HG02884 (cell line): ENCODE results near the gene ANAPC4.
A peak's percentile ranks its signal among the peaks of the same experiment; 100 is the strongest.

Experiments used
- ATAC-seq: cut with Tn5 transposase; IDR thresholded peaks from one replicate; pipeline ENCODE4 v1.9.1; 2021; ENCODE audit warnings: mild to moderate bottlenecking, moderate library complexity; ENCODE audit not compliant: unreplicated experiment

ANAPC4 gene

DNA sequence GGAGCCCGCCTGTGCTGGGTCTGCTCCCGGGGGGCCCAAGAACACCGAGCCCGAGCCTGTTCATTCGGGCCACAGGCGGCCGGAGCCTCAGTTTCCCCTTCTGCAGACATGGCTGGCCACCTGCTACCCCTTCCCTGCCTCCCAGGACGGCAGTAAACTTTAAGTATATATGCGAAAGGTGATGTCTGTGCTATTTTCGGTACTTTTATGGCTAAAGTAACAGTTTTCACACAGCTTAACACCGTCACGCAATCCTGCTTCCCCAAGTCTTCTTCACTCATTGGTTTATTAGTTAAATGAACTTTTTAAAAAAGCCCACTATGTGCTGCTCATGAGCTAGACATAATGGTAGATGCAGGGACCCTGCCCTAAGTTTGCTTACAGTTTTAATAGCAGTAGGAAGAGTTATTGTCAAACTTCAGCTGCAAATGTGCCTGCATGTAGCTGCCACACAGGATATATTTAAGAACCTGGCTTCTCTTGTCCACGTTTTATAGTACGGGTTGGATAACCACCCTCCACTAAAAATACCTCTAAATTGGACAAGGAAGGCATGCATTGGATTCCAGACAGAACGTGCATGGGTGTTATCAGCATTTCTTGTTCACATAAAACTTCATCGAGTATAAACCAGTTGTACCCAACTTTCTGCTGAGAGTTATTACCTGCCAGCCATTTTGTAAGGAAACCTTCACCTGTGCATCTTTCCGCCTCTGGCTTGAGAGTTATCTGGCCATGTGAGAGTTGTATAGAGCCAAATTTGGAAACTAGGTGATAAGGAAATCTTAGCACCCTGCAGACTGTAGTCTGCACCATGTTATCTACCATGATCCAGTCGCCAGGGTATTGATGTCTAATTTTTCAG lies 741 bp downstream of the ANAPC4 start:
- ATAC-seq, result peak; percentile 13

DNA sequence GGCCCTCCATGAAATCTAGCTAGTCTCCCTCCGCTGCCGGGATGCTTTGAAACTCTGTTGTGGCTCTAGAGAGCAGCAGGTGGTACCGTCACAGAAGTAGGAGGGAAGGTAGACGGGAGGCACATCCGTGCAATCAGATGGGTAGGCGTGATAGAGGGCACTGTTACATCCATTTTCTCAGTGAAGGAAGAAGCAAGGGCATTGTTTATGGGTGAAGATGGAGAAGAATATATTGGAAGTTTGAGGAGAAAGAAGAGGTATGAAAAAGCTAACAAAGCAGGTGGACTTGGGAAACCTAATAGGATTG lies 1.3 kb downstream of the ANAPC4 start:
- ATAC-seq, result no peak

DNA sequence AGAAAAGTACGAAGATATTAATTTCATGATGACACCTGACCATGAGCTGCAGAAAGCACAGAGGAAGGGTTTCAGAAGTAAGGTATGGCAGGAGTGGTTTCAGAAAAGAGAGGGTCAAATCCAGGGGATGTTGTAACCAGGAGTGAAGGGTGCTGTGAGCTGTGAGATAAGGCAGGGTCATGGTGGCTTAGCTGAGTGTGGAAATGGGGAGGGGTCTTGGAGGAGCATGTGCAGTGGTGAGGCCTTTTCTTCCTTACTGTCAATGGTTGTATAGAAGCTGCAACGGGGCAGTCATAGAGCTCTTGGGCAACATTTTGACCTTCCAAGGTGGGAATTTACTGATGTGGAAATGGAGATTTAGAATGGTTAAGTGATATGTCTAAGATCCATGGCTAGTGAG lies 2.5 kb downstream of the ANAPC4 start:
- ATAC-seq, result no peak

DNA sequence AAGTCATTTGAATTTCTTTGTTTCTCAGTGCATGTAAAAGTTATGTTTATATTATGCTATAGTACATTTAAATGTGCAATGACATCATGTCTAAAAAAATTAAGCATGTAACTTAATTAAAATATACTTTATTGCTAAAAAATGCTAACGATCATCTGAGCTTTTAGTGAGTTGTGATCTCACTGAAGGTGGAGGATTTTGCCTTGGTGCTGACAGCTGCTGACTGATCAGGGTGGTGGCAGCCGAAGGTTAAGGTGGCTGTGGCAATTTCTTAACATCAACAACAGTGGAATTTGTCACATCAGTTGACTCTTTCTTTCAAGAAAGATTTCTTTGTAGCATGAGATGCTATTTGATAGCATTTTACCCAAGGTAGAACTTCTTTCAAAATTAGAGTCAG lies 6.6 kb downstream of the ANAPC4 start:
- ATAC-seq, result no peak

DNA sequence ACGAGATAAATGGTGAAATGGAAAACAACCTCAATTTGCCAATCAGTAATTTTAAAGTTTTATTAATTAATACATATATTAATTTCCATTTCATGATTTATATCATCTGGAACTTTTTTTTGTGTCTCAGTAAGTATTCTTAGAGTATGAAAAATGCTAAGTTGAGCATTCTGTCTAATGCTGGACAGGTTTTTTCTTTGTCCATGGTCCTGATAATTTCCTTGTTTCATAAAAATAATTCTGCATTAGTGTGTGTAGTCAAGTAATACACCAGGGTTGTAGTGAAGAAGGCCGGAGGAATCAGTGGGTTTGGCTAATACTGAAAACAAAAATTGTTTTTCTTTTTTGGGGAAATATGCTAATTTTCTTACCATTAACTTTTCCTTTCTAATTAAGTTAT lies 9.9 kb downstream of the ANAPC4 start:
- no peak for ATAC-seq

DNA sequence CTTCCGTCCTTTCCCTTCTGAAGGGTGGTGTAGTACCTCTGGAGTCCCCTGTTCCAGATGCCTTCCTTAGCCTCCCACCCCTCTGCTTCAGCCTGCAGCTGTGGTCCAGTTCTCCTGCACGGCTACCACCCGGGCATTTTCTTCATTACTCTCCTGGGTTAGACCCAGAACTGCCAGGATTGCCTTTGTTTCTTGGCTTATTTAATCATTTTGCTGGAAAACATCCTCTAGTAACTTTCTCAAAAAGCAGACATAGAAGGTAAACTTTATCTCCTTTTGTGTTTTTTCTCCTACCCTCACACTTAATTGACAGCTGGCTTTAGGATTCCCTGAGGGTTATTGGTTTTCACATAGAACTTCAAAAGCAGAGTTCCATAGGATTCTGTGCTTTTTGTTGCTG lies 20.2 kb downstream of the ANAPC4 start:
- ATAC-seq, result no peak

DNA sequence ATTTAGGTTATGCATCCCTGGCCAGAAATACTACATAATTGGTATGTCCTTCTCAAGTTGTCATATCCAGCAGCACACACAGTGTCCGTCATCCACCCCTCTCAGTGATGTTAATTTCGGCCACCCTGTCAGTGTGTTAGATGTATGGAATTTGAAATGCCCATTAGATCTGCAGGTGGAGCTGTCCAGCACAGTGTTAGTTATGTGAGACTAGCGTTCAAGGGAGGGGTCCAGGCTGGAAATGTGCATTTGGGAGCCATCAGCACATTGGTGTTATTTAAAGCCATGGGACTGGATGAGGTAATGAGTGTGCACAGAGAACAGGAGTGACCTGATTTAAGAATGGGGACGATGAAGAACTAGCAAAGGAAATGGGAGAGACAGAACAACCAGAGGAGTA lies 22.4 kb downstream of the ANAPC4 start:
- ATAC-seq, result no peak

DNA sequence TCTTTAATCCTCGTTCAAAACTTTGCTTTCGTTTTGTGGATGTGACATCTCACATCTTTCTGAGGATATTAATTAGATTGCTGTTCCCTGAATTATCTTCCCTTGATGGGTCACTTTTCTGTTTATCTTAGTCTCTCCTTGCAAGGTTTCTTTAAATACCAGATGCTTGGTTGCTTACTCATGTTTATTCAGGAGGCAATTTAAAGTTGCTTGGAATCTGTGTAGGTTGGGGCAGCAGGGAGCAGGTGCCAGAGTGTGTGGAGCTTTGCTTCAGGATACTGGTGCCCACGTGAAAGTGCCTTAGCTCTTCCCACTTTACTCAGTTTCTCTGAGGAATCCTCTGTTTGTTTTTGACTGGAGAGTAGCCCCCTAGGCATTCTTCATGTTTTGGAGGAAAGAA lies 24.0 kb downstream of the ANAPC4 start:
- no peak for ATAC-seq

DNA sequence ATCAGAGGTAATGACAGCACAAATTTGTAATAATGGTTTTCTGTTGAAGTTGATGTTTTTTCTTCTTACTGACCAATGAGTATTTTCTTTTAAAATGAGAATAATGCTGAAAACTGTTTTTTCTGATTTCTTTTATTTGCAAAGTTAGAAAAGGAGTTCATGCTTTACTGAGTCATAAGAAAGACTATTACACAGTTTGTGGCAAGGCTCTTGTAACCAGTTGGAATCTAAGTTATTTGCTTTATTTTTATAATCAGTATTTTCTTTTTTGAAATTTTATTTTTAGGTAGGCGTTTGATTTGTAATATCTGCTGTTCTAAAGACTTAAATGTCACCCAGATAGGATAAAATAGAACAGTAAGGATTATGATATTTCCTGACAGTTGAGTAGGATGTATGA lies 25.5 kb downstream of the ANAPC4 start:
- ATAC-seq, result no peak

DNA sequence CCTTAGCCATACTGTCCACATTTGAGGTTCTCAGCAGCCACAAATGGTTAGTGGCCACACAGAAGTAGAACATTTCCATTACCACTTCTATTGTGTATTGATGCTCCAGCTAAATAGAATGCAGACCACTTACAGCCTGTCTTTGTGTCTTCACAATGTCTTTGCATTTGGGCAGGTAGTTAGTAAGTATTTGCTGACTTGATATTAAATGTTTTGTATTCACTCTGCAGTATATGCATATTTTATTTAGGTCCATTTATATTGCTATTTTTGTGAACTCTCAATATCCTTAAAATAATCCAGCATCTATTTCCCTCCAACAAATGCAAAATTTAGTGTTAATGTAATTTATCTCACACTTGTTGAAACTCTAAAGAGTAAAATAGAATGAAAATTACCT lies 26.6 kb downstream of the ANAPC4 start:
- ATAC-seq, result no peak

DNA sequence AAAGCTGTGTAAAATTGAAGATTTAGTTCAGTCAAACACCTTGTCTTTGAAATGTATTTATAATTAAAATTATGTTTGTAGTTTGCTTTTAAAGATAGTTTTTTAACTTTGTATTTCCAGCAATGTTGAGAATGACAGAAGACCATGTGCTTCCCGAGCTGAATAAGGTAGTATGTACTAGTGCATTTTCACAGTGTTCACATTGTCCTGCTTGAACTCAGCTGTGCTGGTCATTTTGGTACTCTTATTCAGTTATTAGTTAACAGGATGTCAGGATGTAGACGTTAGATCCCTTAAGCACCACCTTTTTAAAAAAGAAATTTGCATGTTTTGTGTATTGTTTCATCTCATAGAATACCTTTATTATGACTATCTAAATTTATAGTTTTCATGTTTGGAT lies 28.4 kb downstream of the ANAPC4 start:
- no peak for ATAC-seq

DNA sequence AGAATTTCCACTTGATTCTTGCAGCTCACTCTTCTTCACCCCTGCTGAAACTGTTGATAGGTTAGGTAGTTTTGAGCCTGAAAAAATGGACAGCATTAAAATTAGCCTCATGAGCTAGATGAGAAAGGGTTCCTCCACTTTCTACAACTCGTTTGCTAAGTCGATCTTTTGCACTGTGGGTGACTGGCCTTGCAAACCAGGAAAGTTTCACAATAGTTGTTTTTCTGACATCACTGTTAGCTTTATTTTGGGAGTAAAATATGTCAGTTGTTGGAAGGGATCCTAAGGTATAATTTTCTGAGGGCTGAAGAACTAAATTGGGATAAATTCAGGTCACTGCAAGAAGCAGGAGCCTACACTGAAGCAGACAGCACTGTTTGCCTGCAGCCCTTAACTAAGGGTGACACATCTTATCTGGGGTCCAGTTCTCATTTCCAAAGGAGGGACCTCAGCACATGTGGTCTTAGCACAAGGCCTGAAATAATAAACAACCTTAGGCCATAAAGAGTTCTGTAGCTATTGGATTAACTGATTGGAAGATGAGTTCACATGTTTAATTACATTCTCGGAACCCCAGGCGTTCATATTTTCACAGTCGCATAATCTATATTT lies 29.1 kb downstream of the ANAPC4 start:
- ATAC-seq, result no peak

DNA sequence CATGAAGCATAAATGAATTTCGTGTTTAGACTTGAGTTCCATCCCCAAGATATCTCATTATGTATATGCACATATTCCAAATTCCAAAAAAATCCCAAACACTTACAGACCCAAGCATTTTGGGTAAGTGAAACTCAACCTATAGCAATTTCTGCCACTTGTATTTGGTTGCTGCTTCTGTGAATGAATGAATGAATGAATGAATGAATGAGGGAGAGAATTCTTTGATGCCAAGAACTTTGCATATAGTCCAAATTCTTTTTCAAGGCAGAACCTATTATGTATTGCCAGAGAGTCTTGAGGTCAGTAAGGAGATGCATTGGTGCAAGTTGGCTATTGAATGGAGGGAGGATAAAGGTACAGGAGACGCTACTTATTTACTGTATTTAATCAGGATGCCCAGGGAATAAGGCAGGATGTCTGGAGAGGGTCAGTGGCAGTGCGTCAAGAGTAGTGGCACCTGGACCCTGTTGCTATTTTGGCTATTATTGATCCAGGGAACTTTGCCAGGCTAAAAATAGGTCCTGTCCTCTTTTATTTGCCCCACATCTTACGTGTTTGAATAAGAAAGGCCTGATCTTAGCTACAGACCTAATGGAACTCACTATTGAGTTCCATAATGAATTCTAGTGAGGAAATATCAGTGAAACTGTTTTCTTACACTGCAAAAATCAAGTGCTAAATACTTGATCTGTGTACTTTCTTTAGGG lies 33.9 kb downstream of the ANAPC4 start:
- no peak for ATAC-seq

DNA sequence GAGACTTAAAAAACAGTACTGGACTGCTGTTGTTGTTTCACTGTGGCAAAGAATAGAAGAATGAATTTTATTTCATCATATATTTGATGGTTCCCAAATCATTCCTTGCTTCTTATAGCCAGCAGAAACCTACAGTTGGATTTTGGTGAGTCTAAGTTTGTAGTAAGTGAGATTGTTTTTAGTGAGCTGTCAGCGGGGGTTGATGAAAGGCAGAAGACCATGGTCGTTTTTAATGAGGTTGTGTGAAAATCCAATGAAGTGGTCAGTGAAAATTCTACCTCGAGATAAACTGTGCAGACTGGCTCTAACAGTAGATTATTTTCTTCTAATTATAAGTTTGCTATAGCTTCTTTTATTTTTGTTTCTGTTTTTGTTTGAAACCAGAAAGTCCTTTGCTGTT lies 36.2 kb downstream of the ANAPC4 start:
- no peak for ATAC-seq

DNA sequence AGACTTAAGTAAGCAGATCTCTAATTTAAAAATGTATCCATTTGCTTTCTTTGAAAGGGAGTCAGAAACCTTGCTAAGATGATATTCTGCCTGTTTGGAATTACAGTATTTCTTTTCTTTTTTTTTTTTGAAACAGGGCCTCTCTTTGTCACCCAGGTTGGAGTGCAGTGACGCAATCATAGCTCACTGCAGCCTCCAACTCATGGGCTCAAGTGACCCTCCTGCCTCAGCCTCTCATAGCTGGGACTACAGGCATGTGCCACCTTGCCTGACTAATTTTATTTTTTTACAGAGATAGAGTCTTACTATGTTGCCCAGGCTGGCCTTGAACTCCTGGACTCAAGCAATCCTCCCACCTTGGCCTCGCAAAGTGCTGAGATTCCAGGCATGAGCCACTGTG lies 40.0 kb downstream of the ANAPC4 start:
- no peak for ATAC-seq

DNA sequence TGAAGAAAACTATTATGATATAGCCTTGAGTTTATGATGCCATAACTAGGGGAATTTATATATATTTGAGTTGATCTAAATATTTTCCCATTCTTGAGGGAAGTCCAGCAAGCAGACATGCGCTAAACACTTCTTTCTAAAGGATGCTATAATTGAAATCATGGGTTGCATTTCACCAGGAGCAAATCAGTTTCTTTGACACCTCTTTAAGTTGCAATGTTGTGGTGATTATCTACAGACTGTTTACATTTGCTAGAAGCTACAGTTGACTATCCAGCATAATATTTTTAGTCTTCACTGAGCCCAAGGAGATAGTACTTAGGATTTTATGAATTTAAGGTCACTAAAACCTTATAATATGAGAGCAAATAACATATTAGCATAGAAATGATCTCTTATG lies 43.9 kb downstream of the ANAPC4 start:
- no peak for ATAC-seq

DNA sequence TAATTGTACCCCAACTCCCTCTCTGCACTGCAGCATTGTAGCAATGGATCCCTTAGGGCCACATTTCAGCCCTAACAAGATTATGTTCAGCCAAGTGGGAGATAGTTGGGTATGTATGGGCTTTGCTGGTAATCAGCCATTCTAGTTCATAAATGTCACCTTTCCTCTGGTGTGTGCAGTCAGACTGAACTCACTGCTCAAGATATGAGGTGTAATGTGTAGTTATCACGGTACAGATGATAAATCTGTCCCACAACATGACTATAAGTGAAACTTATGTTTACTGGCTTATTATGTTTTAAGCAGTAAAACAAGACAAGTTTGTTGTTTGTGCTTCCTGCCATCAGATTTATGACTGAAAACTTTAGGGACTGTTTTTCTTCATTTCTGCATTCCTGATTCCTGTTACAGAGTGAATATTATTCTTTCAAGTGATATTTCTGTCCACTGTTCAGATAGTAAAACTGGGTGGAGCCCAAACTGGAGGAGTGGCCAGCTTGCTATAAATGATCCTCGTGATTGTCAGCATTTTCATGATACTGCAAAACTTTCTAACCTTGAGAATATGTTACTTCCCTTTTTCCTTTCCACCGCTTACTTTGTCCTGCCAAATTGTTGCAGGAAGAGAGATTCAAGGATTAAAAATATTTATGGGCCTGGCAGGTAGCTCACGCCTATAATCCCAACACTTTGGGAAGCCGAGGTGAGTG lies 44.9 kb downstream of the ANAPC4 start:
- peak; percentile 92 for ATAC-seq

DNA sequence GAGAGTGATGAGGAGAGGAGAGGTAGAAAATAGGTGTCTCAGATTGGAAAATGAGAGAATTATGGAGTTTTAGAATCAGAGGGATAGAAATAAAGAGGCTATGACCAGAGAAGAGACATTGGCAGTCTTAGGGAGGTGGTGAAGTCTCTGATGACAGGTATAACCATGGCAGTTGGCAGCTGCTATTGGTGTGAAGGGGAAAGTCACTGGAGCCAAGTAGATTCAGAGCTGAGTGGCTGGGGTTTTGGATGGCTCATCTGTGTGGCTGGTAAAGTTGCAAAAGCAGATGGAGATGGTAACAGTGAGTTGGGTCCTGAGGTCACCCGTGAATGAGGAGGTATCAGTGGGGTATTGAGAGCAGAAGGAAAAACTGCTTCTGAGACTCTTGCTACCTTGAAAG lies 46.5 kb downstream of the ANAPC4 start:
- ATAC-seq, result no peak

DNA sequence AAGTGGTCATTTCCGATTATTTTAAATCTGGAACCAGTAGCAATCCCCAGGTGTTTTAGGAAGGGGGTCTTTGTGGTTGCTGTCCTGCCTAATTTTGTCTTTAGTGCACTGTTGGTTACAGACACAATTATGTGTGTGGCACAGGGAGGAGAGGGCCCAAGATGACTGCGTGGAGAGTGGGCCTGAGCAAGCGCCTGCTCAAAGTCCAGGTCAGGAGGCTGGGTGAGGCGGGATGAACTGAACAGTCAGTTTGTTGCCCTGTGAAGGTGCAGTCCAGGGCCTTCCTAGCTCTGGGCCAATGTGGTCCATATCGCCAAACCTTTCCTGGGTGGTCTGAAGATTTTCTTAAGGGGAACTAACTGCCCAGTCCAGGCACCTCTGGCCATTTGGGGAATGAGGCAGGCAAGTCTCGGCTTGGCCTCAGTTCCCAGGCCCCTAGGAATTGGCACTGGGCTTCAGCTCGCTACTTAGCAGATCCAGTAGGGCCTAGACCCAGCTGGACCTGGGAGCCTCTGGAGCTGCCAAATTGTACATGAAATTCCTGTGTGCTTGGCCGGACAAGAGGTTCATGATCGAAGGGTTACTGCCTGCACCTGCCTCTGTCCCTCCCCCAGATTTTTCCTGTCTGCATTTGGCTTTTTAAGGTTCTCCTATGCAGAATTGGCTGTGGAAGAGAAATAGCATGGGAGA lies 47.6 kb downstream of the ANAPC4 start:
- no peak for ATAC-seq

DNA sequence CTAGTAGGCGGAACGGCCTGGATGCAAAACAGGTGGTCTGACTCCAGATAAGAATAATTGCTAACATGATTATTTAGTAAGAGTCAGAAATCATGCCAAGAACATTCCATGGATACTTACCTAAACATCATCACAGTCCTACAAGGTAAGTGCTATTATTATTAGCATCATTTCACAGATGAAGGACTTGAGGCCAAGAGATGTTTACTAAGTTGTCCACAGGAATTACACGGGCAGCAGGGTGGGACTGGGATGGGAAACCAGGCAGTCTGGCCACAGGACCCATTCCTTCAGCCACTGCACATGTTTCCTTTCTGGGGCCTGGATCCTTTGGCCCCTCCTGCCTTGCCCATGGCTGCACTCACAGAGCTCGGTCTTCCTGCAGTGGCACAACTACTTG lies 48.3 kb downstream of the ANAPC4 start:
- ATAC-seq, result no peak

DNA sequence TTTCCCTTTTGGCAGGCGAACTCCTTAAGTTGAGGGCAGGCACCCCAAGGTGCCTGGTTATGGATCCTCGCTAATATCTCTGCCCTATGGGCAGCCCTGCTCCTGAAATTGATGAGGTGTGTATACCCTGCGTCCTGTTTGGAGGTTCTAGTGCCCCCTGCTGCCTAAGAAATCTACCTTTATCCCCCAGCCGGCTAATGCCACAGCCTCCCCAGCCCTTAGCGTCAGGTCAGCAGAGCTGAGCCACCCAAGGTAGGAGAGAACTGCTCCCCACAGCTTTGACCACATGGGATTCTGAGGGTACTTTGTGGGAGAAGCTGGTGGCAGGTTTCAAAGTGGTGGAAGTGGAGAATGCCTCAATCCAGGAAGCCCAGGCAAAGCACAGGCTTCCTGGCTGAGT lies 50.8 kb downstream of the ANAPC4 start:
- ATAC-seq, result no peak
